Neural crest cell (in vitro differentiated cells): ENCODE measurements around the gene TMEM229A. TPM values are rescaled to one million over a fixed set of nuclear protein-coding genes. Genes with fewer than 3 reads are reported as not detected.
"Not testable (repeated sequence)": the region's sequence is repeated elsewhere in the genome, so short reads cannot be mapped to it uniquely, and the experiment has no call there.

Experiments used
- DNase-seq: peaks from one replicate; pipeline ENCODE4 v3.0.0; 2021; ENCODE audit warnings: low read depth, mixed read lengths, low spot score
- H3K27ac Mint-ChIP-seq: one replicate; pipeline ENCODE4 v1.8.0; 2021; ENCODE audit warnings: mild to moderate bottlenecking, mixed read lengths; ENCODE audit not compliant: unreplicated experiment
- H3K27me3 Mint-ChIP-seq: 2 replicates; pipeline ENCODE4 v1.8.0; 2021; ENCODE audit warnings: low read depth, mild to moderate bottlenecking, mixed read lengths
- H3K36me3 Mint-ChIP-seq: 2 replicates; pipeline ENCODE4 v1.8.0; 2021; ENCODE audit warnings: low read depth, mild to moderate bottlenecking, mixed read lengths
- H3K4me1 Mint-ChIP-seq: 2 replicates; pipeline ENCODE4 v1.8.0; 2021; ENCODE audit warnings: mixed read lengths
- H3K4me3 Mint-ChIP-seq: one replicate; pipeline ENCODE4 v1.8.0; 2021; ENCODE audit warnings: mild to moderate bottlenecking, mixed read lengths
- H3K9me3 Mint-ChIP-seq: 2 replicates; pipeline ENCODE4 v1.8.0; 2021; ENCODE audit warnings: mixed read lengths
- CTCF ChIP-seq: fragments of 200-600 bp; sonication (generic); conservative IDR thresholded peaks from 2 replicates; pipeline ENCODE4 v1.5.0; 2021; ENCODE audit warnings: antibody characterized with exemption, mild to moderate bottlenecking
- long read RNA-seq: library from polyadenylated mRNA; unstranded; transcript quantifications from one replicate; pipeline ENCODE4 v2.0.0, GENCODE V29; 2020
- total RNA-seq: library from RNA; stranded (reverse); gene quantifications from 2 replicates; pipeline ENCODE4 v1.2.1, GENCODE V29; 2021

TMEM229A gene
- total RNA-seq, result 10.3 and 10.9 TPM in 2 replicates
- long read RNA-seq, partial matches to known transcripts, result 0 of 1 reads
- long read RNA-seq, other reads (novel, unspliced or antisense), result 0 of 1 reads

- Mint-ChIP-seq H3K4me1 (peaks cover 70% of the 10 kb centered on the region), H3K27ac (peak within 1 kb of the TSS; percentile 91), H3K4me3 (peak within 1 kb of the TSS; percentile 98), H3K9me3 (peaks cover 2% of the 10 kb centered on the region), H3K27me3 (peaks cover 8% of the 10 kb centered on the region), H3K36me3 (no peaks in the 10 kb centered on the region)
- peak; percentile 30 for TF ChIP-seq CTCF
- DNase-seq, result peak; percentile 50
Measured at GRCh38 chr7:124032369-124033094, at the start of gene TMEM229A. TMEM229A (minus strand) TSS chr7:124033067; CDS start chr7:124033003, 64 bp downstream.

- H3K27me3 Mint-ChIP-seq, H3K4me1 Mint-ChIP-seq, DNase-seq, H3K27ac Mint-ChIP-seq, H3K36me3 Mint-ChIP-seq, H3K9me3 Mint-ChIP-seq, H3K4me3 Mint-ChIP-seq: not testable (repeated sequence)
Measured at GRCh38 chr7:124082234-124082633, 49.4 kb upstream of the TMEM229A start.

- DNase-seq, result no peak
- Mint-ChIP-seq H3K27me3 (no peaks in the 10 kb centered on the region), H3K4me1 (peaks cover 5% of the 10 kb centered on the region), H3K4me3 (no peak overlapping the region), H3K9me3 (no peaks in the 10 kb centered on the region), H3K27ac (no peak overlapping the region), H3K36me3 (no peaks in the 10 kb centered on the region)
- peak; percentile 37 for TF ChIP-seq CTCF
Measured at GRCh38 chr7:124077546-124077945, 44.7 kb upstream of the TMEM229A start.

GRCh38 chr7:124076841-124077240 is 44.0 kb upstream of the TMEM229A start:
- Mint-ChIP-seq H3K27ac (no peak overlapping the region), H3K36me3 (no peaks in the 10 kb centered on the region), H3K27me3 (no peaks in the 10 kb centered on the region), H3K4me3 (no peak overlapping the region), H3K4me1 (peaks cover 5% of the 10 kb centered on the region), H3K9me3 (no peaks in the 10 kb centered on the region)
- no peak for TF ChIP-seq CTCF
- DNase-seq, result no peak

GRCh38 chr7:124074007-124074406 is 41.1 kb upstream of the TMEM229A start:
- H3K36me3 Mint-ChIP-seq, result no peaks in the 10 kb centered on the region

More at GRCh38 chr7:124074007-124074406, 41.1 kb upstream of the TMEM229A start:
- Mint-ChIP-seq H3K4me3 (no peak overlapping the region), H3K9me3 (no peaks in the 10 kb centered on the region), H3K4me1 (peaks cover 5% of the 10 kb centered on the region), H3K27ac (no peak overlapping the region), H3K27me3 (no peaks in the 10 kb centered on the region)
- no peak for DNase-seq
- no peak for TF ChIP-seq CTCF
